ENCODE measurements around the gene HS3ST5.
A peak's percentile ranks its signal among the peaks of the same experiment; 100 is the strongest.
"Not testable (repeated sequence)": the region's sequence is repeated elsewhere in the genome, so short reads cannot be mapped to it uniquely, and the experiment has no call there.

The HS3ST5 gene

DNA sequence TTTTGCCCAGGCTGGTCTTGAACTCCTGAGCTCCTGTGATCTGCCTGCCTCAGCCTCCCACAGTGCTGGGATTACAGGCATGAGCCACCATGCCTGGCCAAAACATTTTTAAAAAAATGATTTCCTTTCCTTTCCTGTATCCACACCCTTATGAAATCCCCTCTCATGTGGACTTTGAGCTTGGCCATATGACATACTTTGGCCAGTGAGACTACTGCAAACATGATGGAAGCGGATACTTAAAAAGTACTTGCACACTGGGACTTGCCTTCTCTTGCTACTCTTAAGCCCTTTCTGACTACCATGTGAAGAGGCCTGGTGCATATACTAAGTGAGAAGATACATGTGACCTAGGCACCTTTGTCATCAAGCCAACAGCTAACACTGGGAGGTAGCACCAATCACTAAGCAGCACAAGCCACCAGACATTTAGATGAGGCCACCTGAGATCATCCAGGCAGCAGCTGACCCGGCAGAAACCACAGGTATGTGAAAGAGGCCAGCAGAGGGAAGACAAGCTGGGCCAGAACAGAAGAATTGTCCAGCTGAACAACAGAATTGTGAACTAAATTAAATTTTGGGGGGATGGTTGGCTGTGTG is 293.4 kb downstream of the HS3ST5 start:
- DNase-seq (ENCODE audit: low read depth in 2 of 2), result no peak

- not testable (repeated sequence) for DNase-seq (ENCODE audit: low read depth in 2 of 2)
Measured at GRCh38 chr6:114044566-114044965, 298.3 kb downstream of the HS3ST5 start.

DNA sequence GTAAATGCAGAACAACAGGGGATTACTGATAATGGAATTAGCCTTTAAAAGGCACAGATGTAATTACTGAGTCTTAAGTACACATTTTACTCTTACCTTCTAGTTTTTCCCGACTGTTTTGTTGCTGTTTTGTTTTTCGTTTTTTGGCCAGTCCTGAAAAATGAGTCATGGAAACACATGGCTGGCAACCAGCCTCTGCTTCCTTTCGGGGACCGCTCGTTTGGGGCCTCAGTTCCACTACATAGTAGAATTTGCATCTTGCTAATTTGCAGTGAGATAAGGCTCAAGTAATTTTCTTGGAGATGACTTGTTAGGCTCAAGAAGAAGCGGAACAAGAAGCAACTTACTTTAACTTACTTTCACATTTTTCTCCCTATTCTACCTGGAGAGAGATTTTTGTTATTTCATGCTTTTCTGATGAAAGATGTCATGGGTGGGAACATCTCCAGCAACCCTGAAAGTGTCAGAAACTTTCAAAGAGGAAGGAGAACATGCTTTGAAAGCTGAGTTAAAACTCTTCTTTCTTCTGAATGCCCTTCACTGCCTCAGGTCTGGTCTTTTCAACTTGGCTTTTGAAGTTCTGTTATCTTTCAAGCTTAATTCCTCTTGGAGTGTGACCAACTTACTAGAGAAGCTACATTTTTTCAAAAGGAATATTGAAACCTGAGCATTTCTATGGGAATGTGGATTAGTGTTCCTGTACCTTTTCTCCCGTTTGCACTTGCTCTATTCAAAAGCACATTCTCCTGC is 300.4 kb downstream of the HS3ST5 start:
- DNase-seq (ENCODE audit: low read depth in 2 of 2), result no peak

GRCh38 chr6:114040871-114041270 is 302.0 kb downstream of the HS3ST5 start:
- no peak for DNase-seq (ENCODE audit: low read depth in 2 of 2)

DNA sequence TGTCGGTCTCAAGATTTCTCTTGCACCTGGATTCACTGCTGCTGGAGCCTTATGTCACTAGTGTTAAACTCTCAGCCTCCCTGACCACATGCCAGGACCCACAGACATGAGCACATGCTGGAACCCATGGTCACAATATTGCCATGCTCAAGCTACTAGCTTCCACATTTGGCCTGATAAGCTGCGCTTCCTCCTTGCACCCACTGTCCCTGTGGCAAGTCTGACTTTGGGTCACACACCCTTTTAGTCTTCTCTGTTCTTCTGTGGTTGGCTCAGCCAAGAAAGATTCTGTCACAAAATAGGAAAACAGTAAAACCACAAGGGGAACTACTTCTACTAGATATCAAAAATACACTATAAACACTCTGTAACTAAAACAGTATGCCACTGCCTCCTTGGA is 303.0 kb downstream of the HS3ST5 start:
- no peak for DNase-seq (ENCODE audit: low read depth in 2 of 2)

DNA sequence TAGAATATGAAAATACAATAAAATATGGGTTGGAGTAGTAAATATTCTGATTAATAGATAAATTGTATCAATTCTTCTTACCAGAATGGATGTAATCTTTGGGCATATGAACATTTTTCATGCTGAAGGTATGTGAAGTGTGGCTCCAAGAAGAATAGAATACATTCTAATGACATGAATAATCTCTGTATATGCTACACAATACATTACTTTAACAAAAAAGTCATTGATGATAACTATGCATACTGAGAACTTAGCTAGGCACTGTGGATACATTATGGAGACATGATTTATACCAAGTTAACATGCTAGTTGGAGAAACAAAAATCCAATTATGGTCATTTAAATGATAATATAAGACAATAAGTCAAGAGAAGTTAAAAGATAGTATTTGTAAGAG is 309.2 kb downstream of the HS3ST5 start:
- no peak for DNase-seq (ENCODE audit: low read depth in 2 of 2)

GRCh38 chr6:114032721-114033120 is 310.1 kb downstream of the HS3ST5 start:
- DNase-seq (ENCODE audit: low read depth in 2 of 2), result no peak

- DNase-seq (ENCODE audit: low read depth in 2 of 2), result no peak
Measured at GRCh38 chr6:114030767-114031166, 312.1 kb downstream of the HS3ST5 start.

- no peak for DNase-seq (ENCODE audit: low read depth in 2 of 2)
Measured at GRCh38 chr6:114024746-114025145, 318.1 kb downstream of the HS3ST5 start.

DNA sequence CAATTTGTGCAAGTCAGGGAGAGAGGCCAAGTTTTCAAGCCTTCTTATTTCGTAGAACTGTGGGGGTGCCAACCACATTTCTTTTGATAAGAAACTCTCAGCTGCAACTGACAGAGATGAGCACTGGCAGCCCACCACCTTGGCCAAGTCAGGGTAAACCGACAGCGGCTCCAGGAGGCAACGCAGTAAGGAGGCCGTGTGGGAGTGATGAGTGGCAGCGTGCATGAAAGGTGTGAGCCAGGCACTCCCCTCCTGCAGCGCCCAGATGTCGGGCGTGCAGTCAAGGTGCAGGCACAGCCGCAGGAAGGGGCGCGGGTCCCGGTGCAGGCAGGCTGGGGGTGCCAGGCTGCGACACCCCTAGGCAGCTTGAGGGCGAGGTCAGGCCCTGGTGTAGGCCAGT is 322.6 kb downstream of the HS3ST5 start:
- DNase-seq (ENCODE audit: low read depth in 2 of 2), result no peak

- DNase-seq (ENCODE audit: low read depth in 2 of 2), result not testable (repeated sequence)
Measured at GRCh38 chr6:114017146-114017545, 325.7 kb downstream of the HS3ST5 start.

DNA sequence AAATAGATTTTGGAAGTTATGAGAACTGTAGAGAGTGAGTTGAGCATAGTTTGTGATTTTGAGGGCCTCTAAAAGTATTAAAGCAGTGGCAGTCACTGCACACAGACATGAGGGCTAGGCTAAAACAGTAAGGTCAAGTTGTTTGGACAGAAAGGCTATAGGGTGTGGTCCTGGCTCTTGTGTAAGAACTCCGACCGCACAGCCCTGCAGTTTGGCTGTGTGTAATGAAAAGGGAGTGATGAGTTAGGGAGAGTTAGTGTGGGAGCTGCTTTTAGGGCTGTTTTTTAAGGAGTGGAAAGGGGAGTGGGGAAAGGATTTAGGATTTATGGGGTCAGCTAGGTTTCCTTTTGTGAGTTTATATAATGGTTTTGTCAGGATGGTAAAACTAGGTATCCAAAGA is 328.7 kb downstream of the HS3ST5 start:
- DNase-seq (ENCODE audit: low read depth in 2 of 2), result not testable (repeated sequence)

DNA sequence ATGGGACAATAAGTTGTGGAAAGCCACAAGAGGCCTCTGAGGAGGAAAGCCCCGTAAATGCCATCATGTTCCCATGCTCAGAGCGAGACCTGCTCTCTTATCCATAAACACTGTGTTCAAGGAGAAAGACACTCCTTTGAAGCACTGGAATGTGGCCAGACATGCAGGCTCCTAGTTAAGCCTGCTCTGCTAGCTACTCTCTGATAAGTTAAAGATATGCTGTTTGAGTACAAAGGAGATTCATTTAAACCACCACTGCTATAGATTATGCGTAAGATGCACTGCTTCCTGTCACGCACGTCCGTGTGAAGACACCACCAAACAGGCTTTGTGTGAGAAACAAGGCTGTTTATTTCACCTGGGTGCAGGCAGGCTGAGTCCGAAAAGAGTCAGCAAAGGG is 331.3 kb downstream of the HS3ST5 start:
- DNase-seq (ENCODE audit: low read depth in 2 of 2), result not testable (repeated sequence)

DNA sequence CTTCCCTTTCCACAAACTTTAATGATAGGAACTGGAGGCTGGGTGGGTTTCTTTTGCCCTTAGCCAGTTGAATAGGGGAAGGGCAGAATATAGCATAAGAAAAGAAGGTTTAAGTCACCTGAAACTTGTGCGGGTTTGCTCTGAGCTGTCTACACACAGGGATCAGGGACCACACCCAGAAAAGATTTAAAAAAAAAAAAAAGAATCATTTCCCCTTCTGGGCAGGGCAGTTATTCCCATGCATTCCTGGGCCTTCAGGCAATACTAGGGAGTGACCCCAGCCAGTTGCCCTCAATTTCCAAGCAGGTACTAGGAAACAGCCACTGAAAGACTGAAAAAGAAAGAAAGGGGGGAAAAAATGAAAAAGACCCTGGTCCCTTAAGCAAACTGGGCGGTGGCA is 332.3 kb downstream of the HS3ST5 start:
- no peak for DNase-seq (ENCODE audit: low read depth in 2 of 2)

GRCh38 chr6:114009192-114009591 is 333.6 kb downstream of the HS3ST5 start:
- no peak for DNase-seq (ENCODE audit: low read depth in 2 of 2)

GRCh38 chr6:114008331-114008730 is 334.5 kb downstream of the HS3ST5 start:
- DNase-seq (ENCODE audit: low read depth in 2 of 2), result no peak

DNA sequence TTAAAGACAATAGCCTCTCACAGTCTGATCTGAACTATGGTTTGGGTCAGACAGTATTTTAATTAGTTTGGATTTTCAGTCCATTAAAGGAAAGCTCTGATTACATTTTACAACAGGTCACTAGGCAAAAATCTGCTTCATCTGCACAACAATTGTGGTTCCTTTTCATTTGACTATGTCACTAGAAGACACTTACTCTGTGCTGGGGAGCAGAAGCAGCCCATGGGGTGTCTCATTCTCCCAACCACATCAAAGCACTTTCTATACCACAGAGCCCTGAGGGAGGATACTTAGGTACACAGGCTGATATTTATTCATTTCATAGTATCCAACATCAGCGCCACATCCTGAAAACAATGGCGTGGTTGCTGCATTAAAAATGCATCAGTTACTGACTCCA is 335.3 kb downstream of the HS3ST5 start:
- peak in 1 of 2 donors; percentile 0 for DNase-seq (ENCODE audit: low read depth in 2 of 2)
